IMR-90 (cell line): Measurements from ENCODE around the gene TP53BP1. TPM values are rescaled to one million over a fixed set of nuclear protein-coding genes. Genes with fewer than 3 reads are reported as not detected.

Experiments
- ATAC-seq: fragments of 200-7000 bp; cut with Tn5 transposase; 2 replicates; pipeline ENCODE4 v1.9.1; 2020; ENCODE audit warnings: low read depth, mild to moderate bottlenecking, moderate library complexity
- BruUV-seq: library from RNA; stranded (reverse); fragments of 400-500 nt; replicated peaks from 2 replicates; lab custom pipeline; 2021; lab: Mats Ljungman, UMichigan
- CTCF ChIA-PET: fragments of 300-600 bp; formaldehyde crosslinking; extraction: SDS; loops from one replicate; lab custom pipeline; 2021; ENCODE audit warnings: antibody characterized with exemption; lab: Yijun Ruan, JAX
- POLR2A ChIA-PET: fragments of 300-600 bp; sonication (Branson Sonifier 250); formaldehyde crosslinking; loops from one replicate; lab custom pipeline; 2022; ENCODE audit warnings: antibody characterized with exemption; ENCODE audit not compliant: unreplicated experiment; lab: Charles Lee
- DNase-seq: peaks from one replicate; pipeline ENCODE4 v3.0.0; 2013
- H2AFZ ChIP-seq: replicated peaks from 2 replicates; pipeline ENCODE3; 2013; ENCODE audit warnings: low read length, mild to moderate bottlenecking; ENCODE audit not compliant: poor library complexity
- H2AK5ac ChIP-seq: 2 replicates; pipeline ENCODE4 v1.6.1; 2013; ENCODE audit warnings: low read depth, low read length, inconsistent platforms
- H2AK9ac ChIP-seq: replicated peaks from 2 replicates; pipeline ENCODE3; 2013; ENCODE audit warnings: mild to moderate bottlenecking, low read depth, low read length, moderate library complexity; ENCODE audit not compliant: poor library complexity
- H2BK120ac ChIP-seq: 2 replicates; pipeline ENCODE4 v1.6.1; 2013; ENCODE audit warnings: low read depth, low read length, inconsistent platforms
- H2BK15ac ChIP-seq: 3 replicates; pipeline ENCODE4 v1.6.1; 2013; ENCODE audit warnings: low read depth, low read length, inconsistent platforms
- H2BK20ac ChIP-seq: 2 replicates; pipeline ENCODE4 v1.6.1; 2013; ENCODE audit warnings: low read depth, mild to moderate bottlenecking, inconsistent platforms, low read length, moderate library complexity
- H2BK5ac ChIP-seq: 2 replicates; pipeline ENCODE4 v1.6.1; 2013; ENCODE audit warnings: mild to moderate bottlenecking, low read depth, low read length, inconsistent platforms; ENCODE audit not compliant: poor library complexity, severe bottlenecking
- H3K14ac ChIP-seq: replicated peaks from 2 replicates; pipeline ENCODE4 v1.6.1; 2013; ENCODE audit warnings: low read depth, low read length, inconsistent platforms
- H3K18ac ChIP-seq: 2 replicates; pipeline ENCODE4 v1.6.1; 2013; ENCODE audit warnings: low read depth, low read length, control low read depth
- H3K23ac ChIP-seq: 2 replicates; pipeline ENCODE4 v1.6.1; 2013; ENCODE audit warnings: low read depth, low read length, inconsistent platforms
- H3K27ac ChIP-seq: 2 replicates; pipeline ENCODE4 v1.5.1; 2013; ENCODE audit warnings: mild to moderate bottlenecking, control low read depth, low read length; ENCODE audit not compliant: insufficient read depth
- H3K27me3 ChIP-seq: 2 replicates; pipeline ENCODE4 v1.6.1; 2013; ENCODE audit warnings: low read length; ENCODE audit not compliant: control insufficient read depth, insufficient read depth
- H3K36me3 ChIP-seq: 2 replicates; pipeline ENCODE4 v1.6.1; 2013; ENCODE audit warnings: low read length, mixed read lengths; ENCODE audit not compliant: control insufficient read depth, insufficient read depth
- H3K4ac ChIP-seq: 2 replicates; pipeline ENCODE4 v1.6.1; 2013; ENCODE audit warnings: low read depth, low read length, inconsistent platforms
- H3K4me1 ChIP-seq: 2 replicates; pipeline ENCODE4 v1.6.1; 2013; ENCODE audit warnings: low read length, mixed read lengths; ENCODE audit not compliant: control insufficient read depth, insufficient read depth
- H3K4me2 ChIP-seq: 2 replicates; pipeline ENCODE4 v1.6.1; 2013; ENCODE audit warnings: low read depth, mild to moderate bottlenecking, control low read depth, low read length, moderate library complexity
- H3K4me3 ChIP-seq: 2 replicates; pipeline ENCODE4 v1.5.1; 2013; ENCODE audit warnings: low read depth, mild to moderate bottlenecking, control low read depth, low read length, moderate library complexity; ENCODE audit not compliant: insufficient read depth
- H3K56ac ChIP-seq: 2 replicates; pipeline ENCODE4 v1.6.1; 2013; ENCODE audit warnings: low read length, inconsistent platforms; ENCODE audit not compliant: insufficient read depth; ENCODE audit errors: extremely low read depth
- H3K79me1 ChIP-seq, 2 experiments: 2 replicates each; pipeline ENCODE4 v1.6.1; 2013; ENCODE audit warnings: low read length in 2 of 2, inconsistent platforms in 1 of 2, low read depth in 1 of 2
- H3K9ac ChIP-seq: 2 replicates; pipeline ENCODE4 v1.6.1; 2013; ENCODE audit warnings: low read depth, low read length, control low read depth
- H3K9me1 ChIP-seq: 2 replicates; pipeline ENCODE4 v1.6.1; 2013; ENCODE audit warnings: low read length, inconsistent platforms; ENCODE audit not compliant: insufficient read depth
- H3K9me3 ChIP-seq: 2 replicates; pipeline ENCODE4 v1.6.1; 2013; ENCODE audit warnings: low read length; ENCODE audit not compliant: control insufficient read depth, insufficient read depth
- H4K20me1 ChIP-seq: 2 replicates; pipeline ENCODE4 v1.6.1; 2013; ENCODE audit warnings: low read length, inconsistent platforms; ENCODE audit not compliant: insufficient read depth
- H4K5ac ChIP-seq: 2 replicates; pipeline ENCODE4 v1.6.1; 2013; ENCODE audit warnings: mild to moderate bottlenecking, low read depth, low read length, control low read depth
- H4K8ac ChIP-seq, 2 experiments: 2 replicates each; pipeline ENCODE4 v1.6.1; 2013; ENCODE audit warnings: low read depth in 2 of 2, low read length in 2 of 2, control low read depth in 1 of 2, inconsistent platforms in 1 of 2
- H4K91ac ChIP-seq: 2 replicates; pipeline ENCODE4 v1.6.1; 2013; ENCODE audit warnings: low read depth, low read length, inconsistent platforms; ENCODE audit not compliant: insufficient read depth
- BHLHE40 ChIP-seq: fragments of 150-350 bp; IDR thresholded peaks from 2 replicates; pipeline ENCODE4 v1.6.1; 2016; ENCODE audit warnings: mild to moderate bottlenecking, low read depth, low read length
- CHD1 ChIP-seq: IDR thresholded peaks from 2 replicates; pipeline ENCODE4 v1.6.1; 2012; ENCODE audit warnings: low read depth, low read length, improper control_type of control experiment
- CTCF ChIP-seq: conservative IDR thresholded peaks from 2 replicates; pipeline ENCODE4 v1.5.1; 2012; ENCODE audit warnings: mild to moderate bottlenecking, low read depth, low read length, improper control_type of control experiment
- ELK1 ChIP-seq: fragments of 150-350 bp; IDR thresholded peaks from 2 replicates; pipeline ENCODE4 v1.6.1; 2016; ENCODE audit warnings: low read depth, mild to moderate bottlenecking, low read length, moderate library complexity, borderline replicate concordance
- FOS ChIP-seq: fragments of 150-350 bp; IDR thresholded peaks from 2 replicates; pipeline ENCODE4 v1.6.1; 2016; ENCODE audit warnings: low read depth, low read length
- MAFK ChIP-seq: IDR thresholded peaks from 2 replicates; pipeline ENCODE4 v1.6.1; 2012; ENCODE audit warnings: low read depth, low read length, improper control_type of control experiment
- MXI1 ChIP-seq: IDR thresholded peaks from 2 replicates; pipeline ENCODE4 v1.6.1; 2012; ENCODE audit warnings: low read depth, mild to moderate bottlenecking, low read length, moderate library complexity, borderline replicate concordance
- SMC3 ChIP-seq: fragments of 150-350 bp; IDR thresholded peaks from 2 replicates; pipeline ENCODE4 v1.6.1; 2016; ENCODE audit warnings: low read depth, mild to moderate bottlenecking, antibody characterized with exemption, low read length, moderate library complexity
- WGBS, 2 experiments: methylation state at CpG; one replicate each; pipeline versions ENCODE4 v1.1.5 to v1.1.7; 2013; ENCODE audit warnings: missing lambda C conversion rate in 2 of 2; ENCODE audit not compliant: insufficient read length in 1 of 2; ENCODE audit errors: extremely low coverage in 2 of 2; 5-methylcytosine and 5-hydroxymethylcytosine counted together
- dilution Hi-C: fragments of 300-500 bp; cut with HindIII; formaldehyde crosslinking; loops from one replicate; pipeline ENCODE4 v1.14.3; 2018; ENCODE audit warnings: low sequenced_read_pairs; ENCODE audit not compliant: unreplicated experiment
- in situ Hi-C: fragments of 300-500 bp; cut with MboI; formaldehyde crosslinking; loops from 3 replicates; pipeline ENCODE4 v1.14.3; 2019; ENCODE audit warnings: low sequenced_read_pairs, inconsistent platforms, mixed read lengths
- intact Hi-C: fragments of 100-400 bp; cut with micrococcal nuclease; formaldehyde crosslinking; loops from 2 replicates; pipeline ENCODE4 v1.10.0; 2022
- polyA plus RNA-seq, 3 experiments: library from polyadenylated mRNA; depleted of rRNA; stranded (reverse); fragments of >200 nt; gene quantifications; 2 replicates each; pipeline ENCODE4 v1.2.3, GENCODE V29; 2012; ENCODE audit warnings: low replicate concordance in 1 of 3
- total RNA-seq: library from RNA; depleted of rRNA; stranded (reverse); fragments of >200 nt; gene quantifications from 2 replicates; pipeline ENCODE4 v1.2.3, GENCODE V29; 2012

The TP53BP1 gene
- total and polyA plus RNA-seq, 2 of the 4 experiments (the other 2 are of a cell fraction): 36.3 to 64.5 TPM

GRCh38 chr15:43412096-43412495, 80.9 kb downstream of the TP53BP1 start:
- no peak overlapping the region for H2AFZ ChIP-seq
- POLR2A ChIA-PET: no interaction called here
- WGBS, 2 experiments: no CpG with 5 or more reads among the region's 1 CpG
- H2BK5ac ChIP-seq: no peak overlapping the region
- intact Hi-C loops: loop anchor here (5.0 kb wide), 1 partner anchor 50 kb away; no protein-coding TSS in a partner anchor
- in situ Hi-C loops: no loop called here
- H3K79me1 ChIP-seq: peaks cover 3 to 10% of the 10 kb centered on the region in 2 experiments; a peak in 3 of 4 replicates
- no peak overlapping the region for H3K23ac ChIP-seq
- ATAC-seq (no peak), DNase-seq (no peak)
- no peak overlapping the region for H3K4me3 ChIP-seq
- H2AK9ac ChIP-seq: no peak overlapping the region
- no peak overlapping the region for H2BK120ac ChIP-seq
- no peak overlapping the region for H4K5ac ChIP-seq
- no peak overlapping the region for H3K4me2 ChIP-seq
- H3K36me3 ChIP-seq: peaks cover 48% of the 10 kb centered on the region
- H2BK15ac ChIP-seq: no peak overlapping the region
- H3K27me3 ChIP-seq: no peaks in the 10 kb centered on the region
- no peak overlapping the region for H3K18ac ChIP-seq
- H3K9ac ChIP-seq: no peak overlapping the region
- no peak overlapping the region for H3K14ac ChIP-seq
- BruUV-seq: no TSS peak
- no peak overlapping the region for H4K8ac ChIP-seq
- H3K9me3 ChIP-seq: no peaks in the 10 kb centered on the region
- no peak overlapping the region for H3K56ac ChIP-seq
- H4K91ac ChIP-seq: no peak overlapping the region
- H4K20me1 ChIP-seq: peaks cover under 1% of the 10 kb centered on the region; the same call in 1 of the 2 replicates
- peaks cover 5% of the 10 kb centered on the region for H3K9me1 ChIP-seq
- H3K4me1 ChIP-seq: no peaks in the 10 kb centered on the region
- H3K4ac ChIP-seq: no peak overlapping the region
- CTCF ChIA-PET: interaction anchor here (1.2 kb wide), 1 partner anchor 9 kb away, joined by 3 read pairs; no protein-coding TSS in a partner anchor
- TF ChIP-seq CHD1 (no peak), SMC3 (no peak), CTCF (no peak), MXI1 (no peak), MAFK (no peak), BHLHE40 (no peak), ELK1 (no peak), FOS (no peak)
- H2BK20ac ChIP-seq: no peak overlapping the region
- dilution Hi-C loops: no loop called here
- H3K27ac ChIP-seq: no peak overlapping the region
- H2AK5ac ChIP-seq: no peak overlapping the region
